HCT116 (cell line): ENCODE data around the gene LDAH.

Source experiments
- EZH2phosphoT487 ChIP-seq: fragments of 200-600 bp; IDR thresholded peaks from 2 replicates; pipeline ENCODE4 v1.6.1; 2018; ENCODE audit warnings: antibody characterized with exemption, borderline replicate concordance
- POLR2A ChIP-seq: IDR thresholded peaks from 2 replicates; pipeline ENCODE4 v1.7.0; 2011; ENCODE audit warnings: borderline replicate concordance; ENCODE audit not compliant: insufficient read depth, insufficient read length; ENCODE audit errors: extremely low read depth
- POLR2AphosphoS5 ChIP-seq: IDR thresholded peaks from 2 replicates; pipeline ENCODE4 v1.6.1; 2011; ENCODE audit warnings: mild to moderate bottlenecking, low read depth, low read length, moderate library complexity
- RAD21 ChIP-seq: IDR thresholded peaks from 2 replicates; pipeline ENCODE4 v1.6.1; 2012; ENCODE audit warnings: low read depth, mild to moderate bottlenecking
- SIN3A ChIP-seq: IDR thresholded peaks from 2 replicates; pipeline ENCODE4 v1.6.1; 2012; ENCODE audit warnings: low read depth
- SP1 ChIP-seq: IDR thresholded peaks from 2 replicates; pipeline ENCODE4 v1.6.1; 2012; ENCODE audit warnings: low read depth
- ZNF274 ChIP-seq: fragments of 200-500 bp; sonication (Bioruptor generic); IDR thresholded peaks from 2 replicates; pipeline ENCODE4 v1.6.1; 2014; ENCODE audit warnings: mild to moderate bottlenecking, low read depth, low read length, inconsistent platforms
- TF ChIP-seq, protein P1 (sequence below), 3 experiments: fragments of 200-600 bp in 1 of 3; sonication (generic) in 1 of 3; IDR thresholded peaks in 2 of 3; conservative IDR thresholded peaks in 1 of 3; 2 replicates each; pipeline ENCODE4 v1.5.1; 2012 to 2017; ENCODE audit warnings: low read depth in 2 of 3, low read length in 2 of 3, antibody characterized with exemption in 1 of 3, borderline replicate concordance in 1 of 3, control low read depth in 1 of 3, mild to moderate bottlenecking in 1 of 3, mixed read lengths in 1 of 3, mixed run types in 1 of 3, moderate library complexity in 1 of 3; ENCODE audit not compliant: insufficient read depth in 1 of 3
- TF ChIP-seq, protein P2 (sequence below): IDR thresholded peaks from 2 replicates; pipeline ENCODE4 v1.6.1; 2012

DNA sequence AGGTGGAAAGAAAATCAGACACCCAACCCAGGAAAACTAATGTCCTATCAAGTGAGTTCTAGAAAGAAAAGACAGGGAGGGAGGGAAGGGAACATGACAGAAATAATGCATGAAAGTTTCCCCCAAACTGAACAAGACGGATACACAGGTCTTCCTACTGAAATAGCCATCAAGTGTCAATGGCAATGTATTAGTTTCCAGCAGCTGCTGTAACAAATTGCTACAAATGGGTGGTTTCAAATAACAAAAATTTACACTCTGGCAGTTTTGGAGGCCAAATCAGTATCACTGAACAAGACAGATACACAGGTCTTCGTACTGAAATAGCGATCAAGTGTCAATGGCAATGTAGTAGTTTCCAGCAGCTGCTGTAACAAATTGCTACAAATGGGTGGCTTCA, 70.6 kb downstream of the LDAH start:
- TF ChIP-seq, protein P1, sequence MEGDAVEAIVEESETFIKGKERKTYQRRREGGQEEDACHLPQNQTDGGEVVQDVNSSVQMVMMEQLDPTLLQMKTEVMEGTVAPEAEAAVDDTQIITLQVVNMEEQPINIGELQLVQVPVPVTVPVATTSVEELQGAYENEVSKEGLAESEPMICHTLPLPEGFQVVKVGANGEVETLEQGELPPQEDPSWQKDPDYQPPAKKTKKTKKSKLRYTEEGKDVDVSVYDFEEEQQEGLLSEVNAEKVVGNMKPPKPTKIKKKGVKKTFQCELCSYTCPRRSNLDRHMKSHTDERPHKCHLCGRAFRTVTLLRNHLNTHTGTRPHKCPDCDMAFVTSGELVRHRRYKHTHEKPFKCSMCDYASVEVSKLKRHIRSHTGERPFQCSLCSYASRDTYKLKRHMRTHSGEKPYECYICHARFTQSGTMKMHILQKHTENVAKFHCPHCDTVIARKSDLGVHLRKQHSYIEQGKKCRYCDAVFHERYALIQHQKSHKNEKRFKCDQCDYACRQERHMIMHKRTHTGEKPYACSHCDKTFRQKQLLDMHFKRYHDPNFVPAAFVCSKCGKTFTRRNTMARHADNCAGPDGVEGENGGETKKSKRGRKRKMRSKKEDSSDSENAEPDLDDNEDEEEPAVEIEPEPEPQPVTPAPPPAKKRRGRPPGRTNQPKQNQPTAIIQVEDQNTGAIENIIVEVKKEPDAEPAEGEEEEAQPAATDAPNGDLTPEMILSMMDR (IDR thresholded peaks at IDR 0.05 in 2 of 3, conservative IDR thresholded peaks at IDR 0.05 in 1 of 3; ENCODE audit: borderline replicate concordance in 1 of 3, insufficient read depth in 1 of 3, low read depth in 2 of 3, low read length in 2 of 3) = no peak
- TF ChIP-seq POLR2A (no peak), POLR2AphosphoS5 (no peak), SP1 (no peak), EZH2phosphoT487 (no peak), SIN3A (no peak), ZNF274 (no peak), RAD21 (no peak)
- TF ChIP-seq, protein P2, sequence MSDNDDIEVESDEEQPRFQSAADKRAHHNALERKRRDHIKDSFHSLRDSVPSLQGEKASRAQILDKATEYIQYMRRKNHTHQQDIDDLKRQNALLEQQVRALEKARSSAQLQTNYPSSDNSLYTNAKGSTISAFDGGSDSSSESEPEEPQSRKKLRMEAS = no peak
